Testis (tissue), 3 donors: ENCODE results near the gene NFU1. TPM values are rescaled to one million over a fixed set of nuclear protein-coding genes. Genes with fewer than 3 reads are reported as not detected.

Source experiments
- DNase-seq: peaks from one replicate; pipeline ENCODE4 v3.0.0-alpha.2; 2019
- H3K27ac ChIP-seq, 2 donors: fragments of 200-600 bp; sonication (generic); one replicate each; pipeline ENCODE4 v1.5.1; 2019
- H3K27me3 ChIP-seq: fragments of 200-600 bp; sonication (generic); one replicate; pipeline ENCODE4 v1.5.1; 2019
- H3K36me3 ChIP-seq: fragments of 200-600 bp; sonication (generic); one replicate; pipeline ENCODE4 v1.5.1; 2017; ENCODE audit warnings: low read depth; ENCODE audit errors: missing control alignments
- H3K4me1 ChIP-seq: fragments of 200-600 bp; sonication (generic); one replicate; pipeline ENCODE4 v1.5.1; 2019
- H3K4me3 ChIP-seq, 2 donors: fragments of 200-600 bp; sonication (generic); one replicate each; pipeline ENCODE4 v1.5.1; 2017 to 2019
- H3K9me3 ChIP-seq: fragments of 200-600 bp; sonication (generic); one replicate; pipeline ENCODE4 v1.5.1; 2017
- CTCF ChIP-seq, 3 experiments: fragments of 450-650 bp in 2 of 3; fragments of 200-600 bp in 1 of 3; sonication (generic) in 1 of 3; IDR thresholded peaks; one replicate each; pipeline ENCODE4 v1.5.1; 2016 to 2019; ENCODE audit warnings: antibody characterized with exemption in 3 of 3, mild to moderate bottlenecking in 2 of 3, moderate library complexity in 1 of 3
- POLR2A ChIP-seq: fragments of 450-650 bp; IDR thresholded peaks from one replicate; pipeline ENCODE4 v1.6.1; 2017; ENCODE audit warnings: antibody characterized with exemption, mild to moderate bottlenecking, moderate library complexity
- WGBS, 2 donors: methylation state at CpG; one replicate each; pipeline ENCODE4 v1.1.5; 2018; 5-methylcytosine and 5-hydroxymethylcytosine counted together
- intact Hi-C: fragments of 100-400 bp; cut with DNase I; formaldehyde crosslinking; loops from one replicate; pipeline ENCODE4 v1.15.1; 2023; ENCODE audit warnings: low total_unique reads
- polyA plus RNA-seq: library from polyadenylated mRNA; stranded (reverse); fragments of 350-450 nt; fragmentation: Illumina TruSeq; extraction: RNeasy Lipid Tissue Mini Kit (QIAGEN cat#74804); gene quantifications from one replicate; pipeline ENCODE4 v1.2.3, GENCODE V29; 2014; ENCODE audit warnings: low read depth, low replicate concordance; ENCODE audit not compliant: insufficient read depth
- total RNA-seq, 2 donors: library from RNA; depleted of rRNA; stranded (reverse); fragments of >200 nt; gene quantifications; one replicate each; pipeline ENCODE4 v1.2.3, GENCODE V29; 2016

NFU1 gene
- total and polyA plus RNA-seq, 3 donors from 2014 or later: 31.8 to 69.4 (median 33.1) TPM

- intact Hi-C loops: no loop called here
- Histone ChIP-seq H3K4me1 (no peaks in the 10 kb centered on the region), H3K4me3 (no peak overlapping the region), H3K27me3 (no peaks in the 10 kb centered on the region), H3K9me3 (no peaks in the 10 kb centered on the region), H3K36me3 (no peaks in the 10 kb centered on the region), H3K27ac (no peak overlapping the region)
- TF ChIP-seq CTCF (IDR thresholded peaks at IDR 0.05) (no peak), POLR2A (no peak)
- 35 to 55% methylated on average over 1 of the region's 1 CpG for WGBS, 2 donors
- DNase-seq: no peak
Measured at GRCh38 chr2:69395866-69396265, 41.4 kb downstream of the NFU1 start.

GRCh38 chr2:69393963-69394362 is 43.3 kb downstream of the NFU1 start:
- H3K4me3 ChIP-seq: no peak overlapping the region
- intact Hi-C loops: no loop called here
- no peaks in the 10 kb centered on the region for H3K36me3 ChIP-seq
- no peak overlapping the region for H3K27ac ChIP-seq
- no peak for TF ChIP-seq POLR2A
- no peak for TF ChIP-seq CTCF (IDR thresholded peaks at IDR 0.05)
- H3K27me3 ChIP-seq: no peaks in the 10 kb centered on the region
- H3K4me1 ChIP-seq: no peaks in the 10 kb centered on the region
- H3K9me3 ChIP-seq: no peaks in the 10 kb centered on the region
- no peak for DNase-seq

- Histone ChIP-seq H3K27ac (no peak overlapping the region), H3K27me3 (no peaks in the 10 kb centered on the region), H3K4me3 (no peak overlapping the region), H3K36me3 (no peaks in the 10 kb centered on the region), H3K4me1 (peaks cover 7% of the 10 kb centered on the region), H3K9me3 (no peaks in the 10 kb centered on the region)
- DNase-seq: no peak
- TF ChIP-seq POLR2A (no peak), CTCF (IDR thresholded peaks at IDR 0.05) (no peak)
- intact Hi-C loops: no loop called here
- WGBS, 2 donors: 74 to 88% methylated on average over 3 of the region's 3 CpGs
Measured at GRCh38 chr2:69390471-69390870, 46.8 kb downstream of the NFU1 start.

GRCh38 chr2:69390001-69390400 is 47.2 kb downstream of the NFU1 start:
- Histone ChIP-seq H3K4me3 (no peak overlapping the region), H3K36me3 (no peaks in the 10 kb centered on the region), H3K27me3 (no peaks in the 10 kb centered on the region), H3K4me1 (peaks cover 9% of the 10 kb centered on the region), H3K9me3 (no peaks in the 10 kb centered on the region), H3K27ac (no peak overlapping the region)
- TF ChIP-seq POLR2A: no peak
- TF ChIP-seq CTCF (IDR thresholded peaks at IDR 0.05): no peak
- DNase-seq: no peak
- intact Hi-C loops: no loop called here
- WGBS, 2 donors: 67 to 73% methylated on average over 3 of the region's 3 CpGs

- no peaks in the 10 kb centered on the region for H3K36me3 ChIP-seq
- intact Hi-C loops: no loop called here
- 66 to 78% methylated on average over 3 of the region's 3 CpGs for WGBS, 2 donors
- no peak for DNase-seq
- no peak for TF ChIP-seq POLR2A
- TF ChIP-seq CTCF (IDR thresholded peaks at IDR 0.05): no peak
- no peak overlapping the region for H3K4me3 ChIP-seq
- no peak overlapping the region for H3K27ac ChIP-seq
- H3K4me1 ChIP-seq: peaks cover 11% of the 10 kb centered on the region
- no peaks in the 10 kb centered on the region for H3K27me3 ChIP-seq
- H3K9me3 ChIP-seq: no peaks in the 10 kb centered on the region
Measured at GRCh38 chr2:69389271-69389670, 48.0 kb downstream of the NFU1 start.
